ENCODE measurements around the gene STARD13.

The STARD13 gene

DNA sequence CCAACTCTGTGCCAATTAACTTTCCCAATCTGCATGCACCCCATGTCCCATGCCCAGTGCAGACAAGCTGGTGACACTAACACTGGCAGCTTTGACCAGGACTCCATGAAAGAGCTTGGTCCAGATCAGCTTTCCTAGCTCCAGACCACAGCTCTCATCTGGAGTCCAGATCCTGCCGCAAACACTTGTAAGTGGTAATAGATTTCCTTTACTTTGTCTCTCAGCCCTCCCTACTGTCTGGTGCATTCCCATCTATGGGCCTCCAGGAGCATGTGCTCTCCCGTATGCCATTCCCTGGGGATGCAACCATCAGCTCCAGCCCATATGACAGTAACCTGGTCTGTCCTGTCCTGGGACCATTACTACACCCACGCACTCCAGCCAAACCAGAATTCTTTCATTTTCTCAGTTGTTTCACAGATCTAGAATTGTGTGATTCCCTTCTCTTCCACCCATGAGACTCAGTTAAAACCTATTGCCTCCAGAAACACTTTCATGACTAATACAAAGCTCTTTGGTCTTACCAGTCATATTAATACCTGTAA is 4.9 kb upstream of the STARD13 start:
- H3F3A ChIP-seq (ENCODE audit: insufficient read depth), result no peaks in the 10 kb centered on the region
- no peak overlapping the region for H3K9ac ChIP-seq (ENCODE audit: low read length)
- H2AFZ ChIP-seq (ENCODE audit: low read depth, low read length, severe bottlenecking), result no peak overlapping the region
- H3K9me2 ChIP-seq (replicated peaks; ENCODE audit: insufficient read depth, low read length), result no peaks in the 10 kb centered on the region
- H3K9me3 ChIP-seq (ENCODE audit: insufficient read depth, low read length), result no peaks in the 10 kb centered on the region
- H3K4me2 ChIP-seq (ENCODE audit: low read depth, low read length, poor library complexity, severe bottlenecking), result no peak overlapping the region
- H3K36me3 ChIP-seq (ENCODE audit: low read length), result no peaks in the 10 kb centered on the region
- no peaks in the 10 kb centered on the region for H3K27me3 ChIP-seq (ENCODE audit: low read length)
- no peak for TF ChIP-seq EZH2phosphoT487 (conservative IDR thresholded peaks at IDR 0.05; ENCODE audit: low read length)
- TF ChIP-seq, protein P1, sequence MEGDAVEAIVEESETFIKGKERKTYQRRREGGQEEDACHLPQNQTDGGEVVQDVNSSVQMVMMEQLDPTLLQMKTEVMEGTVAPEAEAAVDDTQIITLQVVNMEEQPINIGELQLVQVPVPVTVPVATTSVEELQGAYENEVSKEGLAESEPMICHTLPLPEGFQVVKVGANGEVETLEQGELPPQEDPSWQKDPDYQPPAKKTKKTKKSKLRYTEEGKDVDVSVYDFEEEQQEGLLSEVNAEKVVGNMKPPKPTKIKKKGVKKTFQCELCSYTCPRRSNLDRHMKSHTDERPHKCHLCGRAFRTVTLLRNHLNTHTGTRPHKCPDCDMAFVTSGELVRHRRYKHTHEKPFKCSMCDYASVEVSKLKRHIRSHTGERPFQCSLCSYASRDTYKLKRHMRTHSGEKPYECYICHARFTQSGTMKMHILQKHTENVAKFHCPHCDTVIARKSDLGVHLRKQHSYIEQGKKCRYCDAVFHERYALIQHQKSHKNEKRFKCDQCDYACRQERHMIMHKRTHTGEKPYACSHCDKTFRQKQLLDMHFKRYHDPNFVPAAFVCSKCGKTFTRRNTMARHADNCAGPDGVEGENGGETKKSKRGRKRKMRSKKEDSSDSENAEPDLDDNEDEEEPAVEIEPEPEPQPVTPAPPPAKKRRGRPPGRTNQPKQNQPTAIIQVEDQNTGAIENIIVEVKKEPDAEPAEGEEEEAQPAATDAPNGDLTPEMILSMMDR (IDR thresholded peaks at IDR 0.05; ENCODE audit: insufficient read depth, low read length, poor library complexity, severe bottlenecking), result no peak
- no peak overlapping the region for H3K27ac ChIP-seq (ENCODE audit: low read depth, low read length)
- no peak overlapping the region for H3K4me3 ChIP-seq (ENCODE audit: insufficient read depth, low read length, poor library complexity, severe bottlenecking)
- H4K20me1 ChIP-seq (ENCODE audit: low read depth, low read length), result no peaks in the 10 kb centered on the region
- no peaks in the 10 kb centered on the region for H3K79me2 ChIP-seq (ENCODE audit: insufficient read depth, low read length)

GRCh38 chr13:33289966-33290365 is 4.4 kb upstream of the STARD13 start:
- Histone ChIP-seq H3K9me3 (ENCODE audit: insufficient read depth, low read length) (no peaks in the 10 kb centered on the region), H3K9me2 (replicated peaks; ENCODE audit: insufficient read depth, low read length) (no peaks in the 10 kb centered on the region), H4K20me1 (ENCODE audit: low read depth, low read length) (no peaks in the 10 kb centered on the region), H3K4me2 (ENCODE audit: low read depth, low read length, poor library complexity, severe bottlenecking) (no peak overlapping the region), H3K27ac (ENCODE audit: low read depth, low read length) (no peak overlapping the region), H3K27me3 (ENCODE audit: low read length) (no peaks in the 10 kb centered on the region), H3K36me3 (ENCODE audit: low read length) (no peaks in the 10 kb centered on the region), H3K9ac (ENCODE audit: low read length) (no peak overlapping the region), H2AFZ (ENCODE audit: low read depth, low read length, severe bottlenecking) (no peak overlapping the region), H3F3A (ENCODE audit: insufficient read depth) (no peaks in the 10 kb centered on the region), H3K79me2 (ENCODE audit: insufficient read depth, low read length) (no peaks in the 10 kb centered on the region), H3K4me3 (ENCODE audit: insufficient read depth, low read length, poor library complexity, severe bottlenecking) (no peak overlapping the region)
- no peak for TF ChIP-seq EZH2phosphoT487 (conservative IDR thresholded peaks at IDR 0.05; ENCODE audit: low read length)
- TF ChIP-seq, protein P1 (IDR thresholded peaks at IDR 0.05; ENCODE audit: insufficient read depth, low read length, poor library complexity, severe bottlenecking), result no peak

- Histone ChIP-seq H3K9me3 (ENCODE audit: insufficient read depth, low read length) (no peaks in the 10 kb centered on the region), H3K36me3 (ENCODE audit: low read length) (no peaks in the 10 kb centered on the region), H3K9me2 (replicated peaks; ENCODE audit: insufficient read depth, low read length) (no peaks in the 10 kb centered on the region), H3K27ac (ENCODE audit: low read depth, low read length) (no peak overlapping the region), H3K4me2 (ENCODE audit: low read depth, low read length, poor library complexity, severe bottlenecking) (no peak overlapping the region), H3K9ac (ENCODE audit: low read length) (no peak overlapping the region), H3F3A (ENCODE audit: insufficient read depth) (no peaks in the 10 kb centered on the region), H3K4me3 (ENCODE audit: insufficient read depth, low read length, poor library complexity, severe bottlenecking) (no peak overlapping the region), H3K79me2 (ENCODE audit: insufficient read depth, low read length) (no peaks in the 10 kb centered on the region), H2AFZ (ENCODE audit: low read depth, low read length, severe bottlenecking) (no peak overlapping the region), H3K27me3 (ENCODE audit: low read length) (no peaks in the 10 kb centered on the region), H4K20me1 (ENCODE audit: low read depth, low read length) (no peaks in the 10 kb centered on the region)
- no peak for TF ChIP-seq EZH2phosphoT487 (conservative IDR thresholded peaks at IDR 0.05; ENCODE audit: low read length)
- TF ChIP-seq, protein P1 (IDR thresholded peaks at IDR 0.05; ENCODE audit: insufficient read depth, low read length, poor library complexity, severe bottlenecking), result no peak
Measured at GRCh38 chr13:33287142-33287882, 1.8 kb upstream of the STARD13 start.
